HL-60 (cell line): ENCODE results near the gene ZNF609.

Experiments used
- CTCF ChIP-seq: IDR thresholded peaks from one replicate; pipeline ENCODE4 v1.5.1; 2011; ENCODE audit warnings: low read length, control low read depth, inconsistent platforms; ENCODE audit not compliant: insufficient read depth
- GABPA ChIP-seq: IDR thresholded peaks from 2 replicates; pipeline ENCODE4 v1.6.1; 2012; ENCODE audit warnings: low read depth
- POLR2AphosphoS5 ChIP-seq: IDR thresholded peaks from 2 replicates; pipeline ENCODE4 v1.6.1; 2012; ENCODE audit warnings: low read depth
- REST ChIP-seq: IDR thresholded peaks from 2 replicates; pipeline ENCODE4 v1.6.1; 2012; ENCODE audit warnings: low read depth; ENCODE audit not compliant: insufficient replicate concordance
- SPI1 ChIP-seq: IDR thresholded peaks from 2 replicates; pipeline ENCODE4 v1.6.1; 2012; ENCODE audit warnings: low read depth, mild to moderate bottlenecking, borderline replicate concordance

- no peak for TF ChIP-seq POLR2AphosphoS5
- TF ChIP-seq CTCF: no peak
- no peak for TF ChIP-seq REST
- no peak for TF ChIP-seq GABPA
- peak; percentile 41; the same call in 1 of the 2 replicates for TF ChIP-seq SPI1
Measured at GRCh38 chr15:64571857-64572291, 111.5 kb downstream of the ZNF609 start.
